Caco-2 (cell line): Measurements from ENCODE around the gene UBE2E2. TPM values are rescaled to one million over a fixed set of nuclear protein-coding genes. Genes with fewer than 3 reads are reported as not detected.

Experiments
- BruUV-seq: library from RNA; stranded (reverse); fragments of 400-500 nt; replicated peaks from 2 replicates; lab custom pipeline; 2021; lab: Mats Ljungman, UMichigan
- CTCF ChIA-PET: fragments of 300-600 bp; sonication (Branson Sonifier 250); formaldehyde crosslinking; loops from one replicate; lab custom pipeline; 2022; ENCODE audit warnings: antibody characterized with exemption; lab: Charles Lee
- POLR2A ChIA-PET: fragments of 300-600 bp; sonication (Branson Sonifier 250); formaldehyde crosslinking; loops from one replicate; lab custom pipeline; 2022; ENCODE audit warnings: antibody characterized with exemption; lab: Charles Lee
- DNase-seq, 2 experiments: peaks; one replicate each; pipeline versions ENCODE4 v3.0.0 to v3.0.0-alpha.2; 2020 to 2022
- H3K27me3 ChIP-seq: replicated peaks from 2 replicates; pipeline ENCODE4 v1.6.0; 2011; ENCODE audit warnings: low read length; ENCODE audit not compliant: control insufficient read depth, insufficient read depth
- H3K36me3 ChIP-seq: 2 replicates; pipeline ENCODE4 v1.5.1; 2011; ENCODE audit warnings: low read length; ENCODE audit not compliant: control insufficient read depth, insufficient read depth
- H3K4me1 ChIP-seq: fragments of 250-450 bp; sonication (Bioruptor Pico); 2 replicates; pipeline ENCODE4 v1.5.1; 2020; ENCODE audit warnings: mild to moderate bottlenecking
- H3K4me3 ChIP-seq: 2 replicates; pipeline ENCODE4 v1.5.1; 2011; ENCODE audit warnings: low read depth, mild to moderate bottlenecking, control low read depth, low read length
- H3K9me3 ChIP-seq: fragments of 250-450 bp; sonication (Bioruptor Pico); 2 replicates; pipeline ENCODE4 v1.5.1; 2020; ENCODE audit warnings: mild to moderate bottlenecking, moderate library complexity
- H3K27ac Mint-ChIP-seq: one replicate; pipeline ENCODE4 v1.8.0; 2022; ENCODE audit warnings: mixed read lengths; ENCODE audit not compliant: unreplicated experiment
- H3K27me3 Mint-ChIP-seq: one replicate; pipeline ENCODE4 v1.8.0; 2022; ENCODE audit warnings: mixed read lengths; ENCODE audit not compliant: insufficient read depth, unreplicated experiment
- H3K36me3 Mint-ChIP-seq: one replicate; pipeline ENCODE4 v1.8.0; 2022; ENCODE audit warnings: mild to moderate bottlenecking, mixed read lengths; ENCODE audit not compliant: insufficient read depth, unreplicated experiment
- H3K4me1 Mint-ChIP-seq: one replicate; pipeline ENCODE4 v1.8.0; 2022; ENCODE audit warnings: low read depth, mixed read lengths; ENCODE audit not compliant: unreplicated experiment
- H3K4me3 Mint-ChIP-seq: one replicate; pipeline ENCODE4 v1.8.0; 2022; ENCODE audit warnings: mild to moderate bottlenecking, moderate library complexity, mixed read lengths; ENCODE audit not compliant: unreplicated experiment
- H3K9me3 Mint-ChIP-seq: one replicate; pipeline ENCODE4 v1.8.0; 2022; ENCODE audit warnings: mixed read lengths; ENCODE audit not compliant: unreplicated experiment
- CTCF ChIP-seq, 2 experiments: fragments of 200-600 bp in 1 of 2; IDR thresholded peaks; 1 replicate in 1 of 2; 2 replicates in 1 of 2; pipeline versions ENCODE4 v1.5.1 to v1.8.0; 2011 to 2022; ENCODE audit warnings: antibody characterized with exemption in 1 of 2, control low read depth in 1 of 2, inconsistent platforms in 1 of 2, low read depth in 1 of 2, low read length in 1 of 2, mild to moderate bottlenecking in 1 of 2, moderate library complexity in 1 of 2; ENCODE audit not compliant: insufficient read depth in 1 of 2, severe bottlenecking in 1 of 2, unreplicated experiment in 1 of 2
- intact Hi-C: fragments of 100-400 bp; cut with micrococcal nuclease; formaldehyde crosslinking; loops from one replicate; pipeline ENCODE4 v1.10.0; 2022; ENCODE audit not compliant: unreplicated experiment
- total RNA-seq: library from RNA; stranded (reverse); gene quantifications from 2 replicates; pipeline ENCODE4 v1.2.3, GENCODE V29; 2022

UBE2E2 gene
- total RNA-seq, 1 experiment from 2014 or later = 83.8 TPM

DNA sequence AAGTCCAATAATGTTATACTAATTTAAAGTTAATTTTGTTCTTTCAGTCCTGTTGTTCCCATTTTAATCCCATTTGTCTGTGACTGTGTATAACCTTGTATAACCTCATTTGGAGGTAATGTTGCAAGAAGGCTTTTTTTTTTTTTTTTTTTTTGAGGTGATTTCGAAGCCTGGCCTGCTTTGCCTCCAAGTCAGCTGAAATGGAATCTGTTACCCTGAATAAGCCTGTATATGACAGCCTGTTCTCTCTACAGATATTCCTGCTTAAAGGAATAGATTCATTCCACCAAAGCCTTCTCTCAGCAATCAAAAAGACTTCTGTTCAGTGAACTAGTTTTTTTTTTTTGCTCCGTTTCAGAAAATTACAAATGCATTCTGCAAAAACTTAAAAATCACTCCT is 330.9 kb downstream of the UBE2E2 start:
- DNase-seq = no peak
- no TSS peak for BruUV-seq
- Histone ChIP-seq H3K36me3 (no peaks in the 10 kb centered on the region), H3K4me1 (no peaks in the 10 kb centered on the region), H3K4me3 (no peak overlapping the region), H3K27me3 (no peaks in the 10 kb centered on the region), H3K9me3 (no peaks in the 10 kb centered on the region)
- Mint-ChIP-seq H3K27me3 (no peaks in the 10 kb centered on the region), H3K27ac (no peak overlapping the region), H3K4me3 (no peak overlapping the region), H3K9me3 (no peaks in the 10 kb centered on the region), H3K4me1 (no peaks in the 10 kb centered on the region), H3K36me3 (no peaks in the 10 kb centered on the region)
- no peak for TF ChIP-seq CTCF (IDR thresholded peaks at IDR 0.05; ENCODE audit: insufficient read depth in 1 of 2, low read depth in 1 of 2, low read length in 1 of 2, severe bottlenecking in 1 of 2, unreplicated experiment in 1 of 2)
- POLR2A ChIA-PET = no interaction called here
- intact Hi-C loops = no loop called here
- CTCF ChIA-PET = no interaction called here

GRCh38 chr3:23537101-23537551 is 334.0 kb downstream of the UBE2E2 start:
- TF ChIP-seq CTCF (IDR thresholded peaks at IDR 0.05; ENCODE audit: insufficient read depth in 1 of 2, low read depth in 1 of 2, low read length in 1 of 2, severe bottlenecking in 1 of 2, unreplicated experiment in 1 of 2) = no peak
- BruUV-seq = no TSS peak
- Histone ChIP-seq H3K4me1 (no peaks in the 10 kb centered on the region), H3K27me3 (no peaks in the 10 kb centered on the region), H3K36me3 (no peaks in the 10 kb centered on the region), H3K9me3 (no peaks in the 10 kb centered on the region), H3K4me3 (no peak overlapping the region)
- no peak for DNase-seq
- Mint-ChIP-seq H3K4me1 (no peaks in the 10 kb centered on the region), H3K27me3 (no peaks in the 10 kb centered on the region), H3K4me3 (no peak overlapping the region), H3K9me3 (no peaks in the 10 kb centered on the region), H3K36me3 (no peaks in the 10 kb centered on the region), H3K27ac (no peak overlapping the region)
- ChIA-PET POLR2A (no interaction called here), CTCF (no interaction called here)
- intact Hi-C loops = no loop called here

DNA sequence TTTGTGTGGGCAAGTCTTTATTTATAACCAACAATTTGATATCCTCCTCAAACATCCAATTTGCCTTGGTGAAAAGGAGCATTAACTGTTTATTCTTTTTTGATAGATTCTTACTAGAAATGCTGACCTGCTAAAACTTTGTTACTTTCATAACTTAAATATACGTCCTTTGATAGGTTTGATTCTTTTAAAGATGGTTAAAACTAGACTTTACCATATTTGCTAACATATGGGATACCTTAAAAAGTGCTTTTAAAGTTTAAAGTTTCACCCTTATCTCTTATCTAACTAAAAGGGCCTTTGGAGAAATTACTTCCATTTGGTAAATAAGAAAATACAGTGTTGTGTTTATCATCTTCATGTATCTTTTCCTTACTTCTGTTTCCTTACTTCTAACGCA is 336.1 kb downstream of the UBE2E2 start:
- H3K9me3 Mint-ChIP-seq = no peaks in the 10 kb centered on the region
- CTCF ChIA-PET = no interaction called here
- no peak for TF ChIP-seq CTCF (IDR thresholded peaks at IDR 0.05; ENCODE audit: insufficient read depth in 1 of 2, low read depth in 1 of 2, low read length in 1 of 2, severe bottlenecking in 1 of 2, unreplicated experiment in 1 of 2)

More for the DNA sequence above, 336.1 kb downstream of the UBE2E2 start:
- no peaks in the 10 kb centered on the region for H3K9me3 ChIP-seq
- no peaks in the 10 kb centered on the region for H3K27me3 ChIP-seq
- no TSS peak for BruUV-seq
- DNase-seq = no peak
- POLR2A ChIA-PET = no interaction called here
- H3K4me3 Mint-ChIP-seq = no peak overlapping the region
- intact Hi-C loops = no loop called here
- H3K36me3 ChIP-seq = no peaks in the 10 kb centered on the region
- no peaks in the 10 kb centered on the region for H3K4me1 Mint-ChIP-seq
- H3K4me1 ChIP-seq = no peaks in the 10 kb centered on the region
- no peak overlapping the region for H3K27ac Mint-ChIP-seq
- H3K4me3 ChIP-seq = no peak overlapping the region
- H3K27me3 Mint-ChIP-seq = no peaks in the 10 kb centered on the region
- H3K36me3 Mint-ChIP-seq = no peaks in the 10 kb centered on the region
